NCI-H2171 (cell line): ENCODE measurements around the gene ITSN1.
"Not testable (repeated sequence)": the region's sequence is repeated elsewhere in the genome, so short reads cannot be mapped to it uniquely, and the experiment has no call there.

Experiments used
- DNase-seq: peaks from one replicate; lab custom pipeline; 2025; lab: John Stamatoyannopoulos, UW

The ITSN1 gene

GRCh38 chr21:33651965-33652680 lies 9.8 kb downstream of the ITSN1 start:
- no peak for DNase-seq

DNA sequence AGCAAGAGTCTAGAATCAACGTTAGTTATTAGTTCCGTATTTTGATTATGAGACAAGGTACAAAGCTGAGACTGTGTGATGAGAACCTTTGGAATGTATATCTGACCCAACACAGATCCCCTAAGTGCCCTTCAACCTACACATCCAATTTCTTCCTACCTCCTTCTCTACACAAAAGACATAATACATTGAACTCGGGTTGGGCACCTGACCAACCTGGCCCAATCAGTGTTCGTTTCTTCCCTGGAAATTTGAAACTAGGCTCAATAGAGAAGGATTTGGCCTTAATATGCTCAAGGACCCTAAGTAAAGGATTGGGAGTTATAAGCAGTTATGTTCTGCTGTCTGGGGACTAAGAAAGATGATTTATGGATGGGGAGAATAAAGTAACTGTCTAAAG lies 12.1 kb downstream of the ITSN1 start:
- DNase-seq: no peak

- no peak for DNase-seq
These were observed 13.4 kb downstream of the ITSN1 start for GRCh38 chr21:33655588-33656221.

DNA sequence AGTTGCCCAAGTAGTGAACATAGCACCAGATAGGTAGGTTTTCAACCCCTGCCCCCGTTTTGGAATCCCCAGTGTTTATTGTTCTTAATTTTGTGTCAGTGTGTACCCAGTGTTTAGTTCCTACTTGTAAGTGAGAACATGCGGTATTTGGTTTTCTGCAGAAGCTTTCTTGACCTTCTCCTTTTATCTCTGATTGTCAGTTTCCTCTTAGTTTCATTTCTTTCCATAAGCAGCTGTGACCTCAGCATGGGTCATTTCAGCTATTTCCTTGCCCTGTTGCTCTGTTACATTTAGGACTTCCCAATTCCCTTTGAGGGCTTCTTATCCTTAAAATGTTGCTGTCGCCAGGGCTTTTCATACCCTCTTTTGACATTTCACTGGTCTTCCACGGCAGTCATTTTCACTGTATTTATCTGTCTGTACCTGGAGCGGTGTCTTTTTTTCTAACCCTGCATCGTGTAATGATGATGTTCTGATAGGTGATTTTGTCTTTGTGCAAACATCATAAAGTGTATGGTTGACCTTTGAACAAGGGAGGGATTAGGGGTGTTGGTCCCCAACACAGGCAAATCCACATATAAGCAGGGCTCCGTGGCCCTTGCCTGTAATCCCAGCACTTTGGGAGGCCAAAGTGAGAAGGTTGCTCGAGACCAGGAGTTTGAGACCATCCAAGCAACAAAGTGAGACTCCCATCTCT lies 15.0 kb downstream of the ITSN1 start:
- DNase-seq: no peak

DNA sequence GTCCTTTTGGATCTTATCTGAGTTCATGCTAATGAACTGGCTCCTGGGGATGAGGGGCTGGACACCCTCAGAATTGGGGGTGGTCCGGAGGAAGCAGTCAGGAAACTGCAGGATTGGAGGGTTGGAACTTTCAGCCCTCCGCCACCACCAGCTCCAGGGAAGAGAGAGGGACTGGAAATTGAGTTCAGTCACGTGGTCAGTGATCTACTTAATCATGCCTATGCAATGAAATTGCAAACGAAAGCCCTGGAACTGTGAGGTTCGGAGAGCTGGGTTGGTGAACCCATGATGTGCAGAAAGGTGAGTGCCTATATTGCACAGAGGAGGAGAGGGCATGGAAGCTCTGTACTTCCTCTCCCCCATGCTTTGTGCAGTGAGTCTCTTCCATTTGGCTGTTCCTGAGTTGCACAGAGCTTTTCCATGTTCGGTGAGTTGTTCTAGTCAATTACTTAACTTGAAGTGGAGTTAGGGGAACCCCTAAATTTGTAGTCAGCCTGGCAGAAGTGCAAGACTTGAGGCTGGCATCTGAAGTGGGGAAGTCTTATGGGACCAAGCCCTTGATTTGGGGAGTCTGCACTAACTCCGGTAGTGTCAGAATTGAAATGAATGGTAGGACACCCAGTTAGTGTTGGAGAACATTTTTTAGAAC lies 16.7 kb downstream of the ITSN1 start:
- no peak for DNase-seq

GRCh38 chr21:33659568-33659949 lies 17.3 kb downstream of the ITSN1 start:
- DNase-seq: no peak

DNA sequence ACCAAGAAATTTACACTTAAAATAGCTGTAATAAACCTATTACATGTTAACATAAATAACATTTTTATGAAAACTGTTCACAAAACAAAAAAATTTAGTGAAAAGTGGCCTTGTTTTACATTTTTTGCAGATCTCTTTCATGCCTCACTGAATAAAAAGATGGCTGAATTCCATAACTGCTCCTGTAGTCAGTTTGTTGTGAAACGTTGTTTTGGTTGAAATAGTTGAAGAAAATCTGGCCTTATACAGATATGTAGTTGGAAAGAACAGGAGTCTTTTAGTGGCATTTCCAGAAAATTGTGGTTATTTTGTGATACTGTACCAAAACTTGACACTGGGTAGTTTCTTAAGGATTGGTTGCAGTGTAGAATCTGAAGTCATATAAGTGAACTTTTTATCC lies 18.1 kb downstream of the ITSN1 start:
- DNase-seq: no peak

DNA sequence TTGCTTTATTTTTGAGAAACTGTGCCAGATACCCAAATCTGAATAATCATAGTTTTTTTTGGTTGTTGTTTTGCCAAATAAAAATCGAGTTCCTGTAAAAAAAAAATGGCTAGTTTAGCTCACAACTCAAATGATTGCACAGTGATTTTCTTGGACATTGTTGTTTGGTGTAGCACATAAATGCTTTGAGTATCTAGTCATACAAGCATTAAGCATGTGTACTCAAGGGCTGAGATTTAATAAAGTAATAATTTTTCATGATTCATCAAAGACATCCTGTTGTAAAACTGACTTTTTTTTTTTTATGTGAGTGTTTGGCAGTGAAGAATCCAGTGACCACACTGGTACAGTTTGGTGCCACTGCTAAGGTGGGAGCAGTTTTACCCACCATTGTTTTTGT lies 18.8 kb downstream of the ITSN1 start:
- no peak for DNase-seq

- no peak for DNase-seq
These were observed 19.7 kb downstream of the ITSN1 start for GRCh38 chr21:33662046-33662445.

DNA sequence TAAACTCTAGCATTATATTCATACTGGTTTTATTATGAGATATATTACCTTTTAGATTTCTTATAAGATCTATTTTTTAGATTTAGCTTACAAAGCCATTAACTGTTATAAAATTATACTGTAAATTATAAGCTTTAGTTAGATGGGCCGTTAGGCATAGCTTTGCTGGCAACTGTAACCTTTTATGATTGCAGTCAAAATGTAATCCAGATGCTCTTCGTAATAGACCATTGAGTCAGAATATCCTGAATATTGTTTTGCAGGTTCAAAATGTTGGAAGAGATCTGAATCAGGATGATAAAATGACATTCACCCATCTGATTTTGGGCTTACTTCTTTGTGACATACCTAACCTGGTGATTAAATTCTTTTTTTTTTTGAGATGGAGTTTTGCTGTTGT lies 20.9 kb downstream of the ITSN1 start:
- no peak for DNase-seq

DNA sequence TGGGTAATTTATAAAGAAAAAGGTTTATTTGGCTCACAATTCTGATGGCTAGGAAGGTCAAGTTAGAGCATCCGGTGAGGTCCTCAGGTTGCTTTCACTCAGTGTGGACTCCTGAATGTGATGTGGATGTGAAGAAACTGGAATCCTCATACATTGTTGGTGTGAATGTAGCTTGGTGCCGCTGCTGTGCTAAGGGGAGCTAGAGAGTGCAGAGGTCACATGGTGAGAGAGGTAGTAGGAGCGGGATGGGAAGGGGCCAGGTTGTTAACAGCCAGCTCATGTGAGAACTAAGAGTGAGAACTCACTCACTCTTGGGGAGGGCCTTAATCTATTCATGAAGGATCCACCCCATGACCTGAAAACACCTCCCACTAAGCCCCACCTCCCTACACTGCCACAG lies 21.8 kb downstream of the ITSN1 start:
- DNase-seq: no peak

DNA sequence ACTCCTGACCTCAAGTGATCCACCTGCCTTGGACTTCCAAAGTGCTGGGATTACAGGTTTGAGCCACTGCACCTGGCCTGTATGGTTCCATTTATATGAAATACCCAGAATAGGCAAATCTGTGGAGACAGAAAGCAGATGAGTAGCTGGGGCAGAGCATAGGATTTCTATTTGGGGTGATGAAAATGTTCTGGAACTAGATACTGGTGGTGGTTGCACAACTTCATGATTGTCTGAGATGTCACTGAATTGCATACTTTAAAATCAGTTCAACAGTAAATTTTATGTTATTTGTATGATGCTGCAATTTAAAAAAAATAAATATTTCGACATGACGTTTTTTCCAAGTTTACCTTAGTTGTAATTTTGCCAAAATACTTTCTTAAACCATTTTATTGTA lies 23.9 kb downstream of the ITSN1 start:
- no peak for DNase-seq

DNA sequence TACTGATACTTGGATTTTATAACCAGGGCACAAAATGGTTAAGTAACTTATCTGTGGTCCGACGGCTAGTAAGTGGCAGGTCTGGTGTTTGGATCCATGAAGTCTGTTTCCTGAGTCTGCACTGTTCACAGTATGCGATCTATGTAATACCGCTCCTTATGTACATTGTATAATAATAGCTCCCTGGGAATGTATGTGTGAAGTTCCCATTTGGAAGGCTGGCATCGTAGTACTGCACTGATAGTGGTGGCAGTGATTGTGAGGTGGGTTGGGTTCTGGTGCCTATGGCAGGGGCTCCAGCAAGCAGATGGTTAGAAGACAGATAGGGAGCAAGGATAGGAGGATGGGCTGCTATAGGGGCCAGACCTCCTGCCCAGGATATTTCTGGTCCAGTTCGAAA lies 25.3 kb downstream of the ITSN1 start:
- no peak for DNase-seq

GRCh38 chr21:33668180-33668579 lies 25.9 kb downstream of the ITSN1 start:
- no peak for DNase-seq

DNA sequence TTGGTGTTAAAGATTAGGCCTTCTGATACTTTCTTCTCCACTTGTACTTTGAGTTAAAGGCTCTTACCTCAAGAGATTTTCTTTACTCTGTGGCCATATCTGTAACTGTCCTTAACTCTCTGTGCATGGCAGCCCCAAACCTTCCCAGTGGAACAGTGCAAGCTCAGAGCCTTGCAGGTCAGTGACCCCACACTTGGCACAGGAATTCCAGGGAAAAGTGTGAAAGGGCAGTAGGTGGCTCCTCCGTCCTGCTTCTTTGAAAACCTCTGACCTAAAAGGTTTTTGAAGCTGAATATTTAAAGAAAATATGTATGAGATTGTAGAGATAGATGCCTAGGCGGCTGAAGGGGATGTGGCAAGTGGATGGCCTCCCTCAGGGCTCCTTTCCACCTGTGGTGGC lies 26.3 kb downstream of the ITSN1 start:
- no peak for DNase-seq

GRCh38 chr21:33670076-33670978 lies 28.0 kb downstream of the ITSN1 start:
- DNase-seq: no peak

GRCh38 chr21:33673473-33673872 lies 31.2 kb downstream of the ITSN1 start:
- DNase-seq: no peak

GRCh38 chr21:33674226-33674625 lies 31.9 kb downstream of the ITSN1 start:
- no peak for DNase-seq

GRCh38 chr21:33676666-33677065 lies 34.4 kb downstream of the ITSN1 start:
- DNase-seq: not testable (repeated sequence)

GRCh38 chr21:33677450-33677849 lies 35.1 kb downstream of the ITSN1 start:
- DNase-seq: no peak

DNA sequence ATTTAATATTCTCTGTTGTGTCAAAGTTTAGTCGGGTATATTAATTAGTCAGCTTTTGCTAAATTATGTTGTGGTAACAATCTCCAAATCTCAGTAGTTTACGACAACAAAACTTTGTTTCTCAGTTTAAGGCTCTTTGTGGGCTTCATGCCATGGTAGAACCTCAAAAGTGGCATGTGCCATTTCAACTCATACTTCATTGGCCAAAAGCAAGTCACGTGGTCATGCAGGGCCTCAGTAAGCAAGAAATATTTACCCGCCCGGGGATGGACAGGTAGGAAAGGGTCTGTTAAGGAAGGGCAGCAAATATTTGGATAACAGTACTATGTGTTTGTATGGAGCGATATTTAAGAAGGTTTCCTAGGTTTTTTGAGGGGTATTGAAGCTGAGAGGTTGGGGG lies 38.6 kb downstream of the ITSN1 start:
- no peak for DNase-seq
